Thyroid gland (tissue), 4 donors: ENCODE measurements around the gene CLSTN1.

ENCODE experiments used
- CTCF ChIP-seq, 6 experiments: fragments of 200-600 bp in 3 of 6; fragments of 450-650 bp in 3 of 6; sonication (generic) in 3 of 6; IDR thresholded peaks; one replicate each; pipeline ENCODE4 v1.5.1; 2016 to 2019; ENCODE audit warnings: antibody characterized with exemption in 6 of 6, mild to moderate bottlenecking in 2 of 6, inconsistent platforms in 1 of 6, moderate library complexity in 1 of 6
- POLR2A ChIP-seq, 2 donors: fragments of 450-650 bp; IDR thresholded peaks; one replicate each; pipeline ENCODE4 v1.6.1; 2017; ENCODE audit warnings: antibody characterized with exemption in 2 of 2, mild to moderate bottlenecking in 2 of 2, moderate library complexity in 1 of 2

- TF ChIP-seq CTCF (IDR thresholded peaks at IDR 0.05) (no peak), POLR2A (IDR thresholded peaks at IDR 0.05) (no peak)
Observed at GRCh38 chr1:9787702-9788101, 36.1 kb downstream of the CLSTN1 start.
